Purkinje cell (primary cell): ENCODE data around the gene ZNF264. TPM values are rescaled to one million over a fixed set of nuclear protein-coding genes. Genes with fewer than 3 reads are reported as not detected.

Experiments
- polyA plus RNA-seq: library from polyadenylated mRNA; unstranded; fragments of >200 nt; fragmentation: Nextera tagmentation; gene quantifications from 2 replicates; pipeline ENCODE4 v1.2.1, GENCODE V29; 2014

The ZNF264 gene
- 1.1 and 1.4 TPM in 2 replicates for polyA plus RNA-seq

DNA sequence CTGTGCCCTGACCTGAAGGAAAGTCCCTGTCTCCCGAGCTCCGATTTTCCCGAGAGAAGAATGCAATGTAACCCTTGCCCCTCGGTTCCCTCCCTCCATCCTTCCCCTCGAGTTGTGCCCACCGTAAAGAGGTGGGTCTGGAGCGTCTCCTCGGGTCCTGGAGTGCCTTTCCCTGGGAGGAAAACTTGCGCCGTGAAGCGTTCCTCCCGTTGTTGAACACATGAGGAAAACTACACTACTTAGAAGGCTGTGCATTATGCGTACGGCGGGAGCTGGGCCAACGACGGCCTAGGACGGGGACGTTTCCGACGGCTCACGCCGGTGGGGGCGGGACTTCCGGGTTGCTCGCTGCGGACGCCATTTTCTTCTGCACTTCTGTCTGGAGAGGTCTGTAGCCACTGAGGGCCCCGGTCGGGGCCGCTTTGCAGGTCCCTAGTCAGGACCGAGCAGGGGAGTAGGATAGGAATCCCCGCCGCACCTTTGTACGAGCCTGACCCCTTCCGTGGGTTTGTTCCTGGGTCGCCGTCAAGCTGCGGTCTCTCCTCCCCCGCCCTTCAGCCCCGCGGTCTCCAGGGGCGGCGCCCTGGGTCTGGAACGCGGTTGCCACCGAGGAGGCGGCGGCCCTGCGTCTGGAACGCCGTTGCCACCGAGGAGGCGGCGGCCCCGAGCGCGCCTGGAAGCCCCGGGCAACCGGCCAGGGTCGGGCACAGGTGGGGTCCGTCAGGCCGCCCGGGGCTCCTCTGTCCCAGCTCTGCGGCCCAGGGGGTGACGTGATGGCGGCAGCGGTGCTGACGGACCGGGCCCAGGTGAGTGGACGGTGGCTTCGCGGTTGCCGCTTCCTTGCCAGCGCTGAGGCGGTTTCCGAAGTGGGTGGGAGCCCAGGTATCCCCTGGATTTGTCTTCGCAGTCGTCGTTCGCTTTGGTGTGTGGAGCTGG is at the start of gene ZNF264:
Gene ZNF264 (plus strand): TSS at position 360 of the 936 bp plus-strand sequence. CDS start 414 bp downstream, at position 774.

DNA sequence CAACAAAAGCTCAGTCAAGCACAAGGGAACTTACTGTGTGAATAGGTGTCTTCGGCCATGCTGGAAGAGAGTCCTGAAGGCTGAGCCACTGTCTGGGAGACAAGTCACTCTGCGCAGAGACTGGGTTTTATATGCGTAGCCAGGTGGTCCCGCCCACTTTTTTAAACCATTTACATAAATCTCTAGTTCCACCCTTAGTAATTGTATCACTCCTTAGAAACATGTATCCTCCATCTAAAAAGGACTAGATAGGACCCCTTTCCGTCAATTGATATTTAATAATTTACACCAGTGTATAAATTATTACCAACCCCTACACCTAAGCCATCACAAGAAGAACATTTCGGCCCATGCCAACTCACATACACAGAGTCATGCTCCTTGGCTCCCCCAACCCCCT is 23.9 kb upstream of the ZNF264 start, which contains the start of gene DUXA:
Gene DUXA (minus strand): TSS at position 101 of the 400 bp plus-strand sequence. CDS start 42 bp downstream, at position 59.

DNA sequence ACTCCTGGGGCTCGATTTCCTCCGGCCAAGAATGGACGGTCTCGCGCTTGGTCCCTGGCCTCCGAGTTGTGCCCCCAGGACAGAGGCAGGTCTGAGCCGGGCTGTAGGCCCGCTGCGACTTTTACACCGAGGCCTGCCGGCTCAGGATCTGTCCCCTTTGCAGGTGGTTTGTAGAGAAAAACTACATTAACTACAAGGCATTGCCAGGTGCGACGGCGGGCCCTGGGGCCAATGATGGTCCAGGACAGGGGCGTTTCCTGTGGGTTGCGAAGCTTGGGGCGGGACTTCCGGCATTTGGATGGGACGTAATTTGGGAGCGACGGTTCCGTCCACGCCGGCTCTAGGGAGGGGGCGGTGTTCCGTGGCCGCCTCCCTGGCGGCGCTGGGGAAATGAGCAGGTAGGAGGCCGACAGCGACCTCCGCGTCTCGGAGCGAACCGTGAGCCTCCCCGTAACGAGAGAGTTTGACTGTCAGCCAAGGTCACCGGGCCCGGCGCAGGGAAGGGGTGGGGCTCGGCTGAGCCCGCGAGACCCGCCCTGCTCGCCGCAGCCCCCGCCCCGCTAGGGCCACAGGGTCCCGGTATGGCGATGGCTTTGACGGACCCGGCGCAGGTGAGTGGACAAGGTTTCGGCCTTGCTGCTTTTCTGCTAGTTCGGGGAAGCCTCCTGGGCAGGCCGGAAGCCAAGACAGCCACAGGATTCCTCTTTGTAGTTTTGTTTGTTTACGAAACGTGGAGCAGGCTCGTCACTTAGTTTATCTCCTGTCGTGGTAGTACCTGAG is 49.2 kb downstream of the ZNF264 start, which contains the start of gene ZNF805:
Gene ZNF805 (plus strand): TSS at position 322 of the 780 bp plus-strand sequence. CDS start 260 bp downstream, at position 582.

Other genes starting within 250 kb of the ZNF264 start
- not detected in 2 replicates for gene USP29, start 71.5 kb upstream of the ZNF264 start, polyA plus RNA-seq
- gene ZIM3, start 46.3 kb upstream of the ZNF264 start, polyA plus RNA-seq: not detected in 2 replicates
- not detected in 2 replicates for gene DUXA, start 24.0 kb upstream of the ZNF264 start, polyA plus RNA-seq
- gene AURKC, start 39.5 kb downstream of the ZNF264 start, polyA plus RNA-seq: 1.0 and 7.8 TPM in 2 replicates
- gene ZNF805, start 49.1 kb downstream of the ZNF264 start, polyA plus RNA-seq: 1.0 and 2.1 TPM in 2 replicates
- 6.3 and 9.1 TPM in 2 replicates for gene ZNF460, start 89.0 kb downstream of the ZNF264 start, polyA plus RNA-seq
- gene ZNF543, start 129.0 kb downstream of the ZNF264 start, polyA plus RNA-seq: 1.0 and 1.2 TPM in 2 replicates
- gene ZNF304, start 159.8 kb downstream of the ZNF264 start, polyA plus RNA-seq: 1.7 and 3.0 TPM in 2 replicates
- gene TRAPPC2B, start 172.1 kb downstream of the ZNF264 start, polyA plus RNA-seq: 115 and 174 TPM in 2 replicates
- 7.0 and 8.8 TPM in 2 replicates for gene ZNF547, start 172.1 kb downstream of the ZNF264 start, polyA plus RNA-seq
- 0.88 and 1.4 TPM in 2 replicates for gene ZNF548, start 198.4 kb downstream of the ZNF264 start, polyA plus RNA-seq
- gene ZNF17, start 219.7 kb downstream of the ZNF264 start, polyA plus RNA-seq: 3.6 and 9.0 TPM in 2 replicates
- 6.2 and 14.8 TPM in 2 replicates for gene ZNF749, start 243.8 kb downstream of the ZNF264 start, polyA plus RNA-seq